DOHH2 (cell line): ENCODE data around the gene ORMDL3.

Experiments
- EZH2phosphoT487 ChIP-seq: fragments of 200-600 bp; sonication (generic); IDR thresholded peaks from 2 replicates; pipeline ENCODE4 v1.6.1; 2017; ENCODE audit warnings: borderline replicate concordance, mild to moderate bottlenecking, antibody characterized with exemption, low read length, moderate library complexity, mixed read lengths
- TF ChIP-seq, protein P1 (sequence below): fragments of 200-600 bp; sonication (generic); IDR thresholded peaks from one replicate; pipeline ENCODE4 v1.5.1; 2014; ENCODE audit warnings: antibody characterized with exemption, mild to moderate bottlenecking, low read depth, low read length; ENCODE audit not compliant: poor library complexity, severe bottlenecking

DNA sequence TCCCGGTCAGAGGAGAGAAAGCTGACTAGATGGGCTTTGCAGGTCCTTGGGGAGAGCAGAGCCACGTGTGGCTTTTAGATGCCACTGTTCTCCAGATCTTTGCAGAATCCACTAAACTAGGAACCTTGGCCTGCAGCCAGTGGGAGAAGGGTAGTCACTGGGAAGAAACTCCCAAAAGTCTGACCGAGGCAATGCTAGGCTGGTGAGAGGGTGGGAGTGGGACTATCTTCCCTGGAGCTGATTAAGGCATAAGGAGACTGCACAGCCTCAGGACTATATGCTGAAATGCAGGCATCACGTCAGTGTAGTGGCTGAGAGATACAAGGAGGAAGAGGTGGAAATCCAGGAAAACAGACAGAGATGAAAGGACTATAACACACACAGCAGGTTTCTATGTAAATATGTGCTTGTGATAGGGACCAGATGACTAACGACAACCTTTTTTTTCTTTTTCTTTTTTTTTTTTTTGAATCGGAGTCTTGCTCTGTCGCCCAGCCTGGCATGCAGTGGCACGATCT is 33.2 kb upstream of the ORMDL3 start:
- TF ChIP-seq, protein P1, sequence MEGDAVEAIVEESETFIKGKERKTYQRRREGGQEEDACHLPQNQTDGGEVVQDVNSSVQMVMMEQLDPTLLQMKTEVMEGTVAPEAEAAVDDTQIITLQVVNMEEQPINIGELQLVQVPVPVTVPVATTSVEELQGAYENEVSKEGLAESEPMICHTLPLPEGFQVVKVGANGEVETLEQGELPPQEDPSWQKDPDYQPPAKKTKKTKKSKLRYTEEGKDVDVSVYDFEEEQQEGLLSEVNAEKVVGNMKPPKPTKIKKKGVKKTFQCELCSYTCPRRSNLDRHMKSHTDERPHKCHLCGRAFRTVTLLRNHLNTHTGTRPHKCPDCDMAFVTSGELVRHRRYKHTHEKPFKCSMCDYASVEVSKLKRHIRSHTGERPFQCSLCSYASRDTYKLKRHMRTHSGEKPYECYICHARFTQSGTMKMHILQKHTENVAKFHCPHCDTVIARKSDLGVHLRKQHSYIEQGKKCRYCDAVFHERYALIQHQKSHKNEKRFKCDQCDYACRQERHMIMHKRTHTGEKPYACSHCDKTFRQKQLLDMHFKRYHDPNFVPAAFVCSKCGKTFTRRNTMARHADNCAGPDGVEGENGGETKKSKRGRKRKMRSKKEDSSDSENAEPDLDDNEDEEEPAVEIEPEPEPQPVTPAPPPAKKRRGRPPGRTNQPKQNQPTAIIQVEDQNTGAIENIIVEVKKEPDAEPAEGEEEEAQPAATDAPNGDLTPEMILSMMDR, result no peak
- TF ChIP-seq EZH2phosphoT487, result no peak
